HG02870 (cell line): ENCODE measurements around the gene PITRM1.
"Not testable (repeated sequence)": the region's sequence is repeated elsewhere in the genome, so short reads cannot be mapped to it uniquely, and the experiment has no call there.

Experiments used
- ATAC-seq: cut with Tn5 transposase; IDR thresholded peaks from one replicate; pipeline ENCODE4 v1.9.1; 2021; ENCODE audit warnings: mild to moderate bottlenecking, moderate library complexity; ENCODE audit not compliant: unreplicated experiment

PITRM1 gene

GRCh38 chr10:3197348-3198003 lies 24.9 kb upstream of the PITRM1 start:
- ATAC-seq = peak; percentile 79

DNA sequence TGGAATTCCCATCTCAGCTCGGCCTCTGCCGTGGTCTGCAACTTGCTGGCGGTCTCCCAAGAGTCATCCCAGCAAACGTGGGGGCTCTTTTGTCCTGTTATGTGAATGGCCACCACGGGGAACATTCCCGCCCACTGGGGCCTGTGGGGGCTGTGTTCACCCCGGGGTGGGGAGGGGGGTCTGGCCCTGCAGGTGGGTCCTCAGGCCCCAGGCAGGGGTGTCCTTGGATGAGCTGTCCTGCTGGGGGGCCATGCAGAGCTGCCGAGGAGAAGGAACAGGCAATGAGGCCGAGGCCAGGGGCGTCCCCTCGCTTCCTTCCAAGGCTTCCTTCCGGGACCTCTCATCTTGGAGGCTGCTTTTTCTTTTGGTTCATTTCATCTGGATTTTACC lies 24.4 kb upstream of the PITRM1 start:
- no peak for ATAC-seq

DNA sequence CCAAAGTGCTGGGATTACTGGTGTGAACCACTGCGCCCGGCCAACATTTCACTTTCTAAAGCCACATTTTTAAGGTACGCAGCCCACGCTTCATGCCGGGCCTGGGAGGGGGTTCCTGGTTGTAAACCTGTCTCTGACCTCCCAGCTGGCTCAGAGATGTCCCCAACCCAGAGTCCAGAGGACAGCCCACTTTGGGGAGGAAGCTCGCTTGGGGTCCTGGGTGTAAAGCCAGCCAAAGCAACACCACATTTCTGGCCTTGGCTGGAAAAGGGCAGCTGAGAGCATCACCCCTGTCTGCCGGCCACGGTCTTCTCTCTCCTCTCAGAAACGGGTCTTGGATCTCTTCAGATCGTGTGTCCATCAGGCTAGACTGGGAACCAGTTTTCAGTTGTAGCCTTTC lies 23.9 kb upstream of the PITRM1 start:
- ATAC-seq = no peak

GRCh38 chr10:3195726-3196125 lies 23.1 kb upstream of the PITRM1 start:
- ATAC-seq = no peak

DNA sequence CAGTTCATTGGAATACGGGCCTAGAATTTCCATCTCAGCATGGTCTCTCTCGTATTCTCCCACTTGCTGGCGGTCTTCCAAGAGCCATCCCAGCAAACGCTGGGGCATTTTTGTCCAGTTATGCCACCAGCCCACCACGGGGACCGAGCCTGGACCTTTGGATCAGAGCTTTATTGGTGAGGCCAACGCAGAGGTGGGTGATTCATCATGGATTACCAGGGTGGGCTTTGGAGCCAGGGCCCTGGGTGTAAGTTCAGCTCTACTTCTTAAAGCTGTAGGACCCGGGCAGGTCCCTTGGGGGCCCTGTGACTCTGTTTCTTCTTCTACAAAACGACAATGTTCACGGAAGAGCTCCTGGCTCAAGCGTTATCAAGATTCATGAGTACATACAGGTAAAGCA lies 22.7 kb upstream of the PITRM1 start:
- no peak for ATAC-seq

- ATAC-seq = no peak
Observed at GRCh38 chr10:3194871-3195270, 22.3 kb upstream of the PITRM1 start.

DNA sequence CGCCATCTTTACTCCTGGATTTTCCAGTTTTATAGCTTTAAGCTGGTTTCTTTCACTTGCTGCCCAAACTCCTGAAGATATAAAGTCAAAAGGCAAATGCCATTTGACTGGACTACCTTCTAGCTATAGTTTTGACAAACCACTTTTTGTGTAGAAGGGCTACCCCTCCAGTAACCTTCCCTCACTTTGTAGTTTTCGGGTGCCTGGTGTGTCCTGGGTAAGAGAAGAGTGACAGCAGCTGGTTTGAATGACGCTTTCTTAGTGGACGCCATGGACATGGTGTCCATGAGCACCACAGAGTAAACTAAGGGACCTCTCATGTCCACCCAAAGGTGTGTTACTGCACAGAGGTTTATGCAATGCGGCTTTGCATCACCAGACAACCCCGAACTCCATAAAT lies 21.2 kb upstream of the PITRM1 start:
- no peak for ATAC-seq

- no peak for ATAC-seq
Observed at GRCh38 chr10:3192856-3193635, 20.5 kb upstream of the PITRM1 start.

GRCh38 chr10:3190817-3191216 lies 18.2 kb upstream of the PITRM1 start:
- ATAC-seq = no peak

DNA sequence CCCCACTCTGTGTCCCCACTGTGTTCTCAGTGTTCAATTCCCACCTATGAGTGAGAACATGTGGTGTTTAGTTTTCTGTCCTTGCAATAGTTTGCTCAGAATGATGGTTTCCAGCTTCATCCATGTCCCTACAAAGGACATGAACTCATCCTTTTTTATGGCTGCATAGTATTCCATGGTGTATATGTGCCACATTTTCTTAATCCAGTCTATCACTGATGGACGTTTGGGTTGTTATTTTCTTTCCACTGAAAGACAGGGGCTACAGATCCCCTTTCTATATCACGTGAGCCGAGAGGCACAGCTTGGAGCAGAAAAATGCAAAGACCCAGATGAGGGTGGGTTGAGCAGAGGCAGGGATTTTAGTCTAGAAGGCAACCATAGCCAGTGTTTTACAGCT lies 14.6 kb upstream of the PITRM1 start:
- not testable (repeated sequence) for ATAC-seq

- no peak for ATAC-seq
Observed at GRCh38 chr10:3186368-3186767, 13.8 kb upstream of the PITRM1 start.

GRCh38 chr10:3185386-3185785 lies 12.8 kb upstream of the PITRM1 start:
- ATAC-seq = no peak

DNA sequence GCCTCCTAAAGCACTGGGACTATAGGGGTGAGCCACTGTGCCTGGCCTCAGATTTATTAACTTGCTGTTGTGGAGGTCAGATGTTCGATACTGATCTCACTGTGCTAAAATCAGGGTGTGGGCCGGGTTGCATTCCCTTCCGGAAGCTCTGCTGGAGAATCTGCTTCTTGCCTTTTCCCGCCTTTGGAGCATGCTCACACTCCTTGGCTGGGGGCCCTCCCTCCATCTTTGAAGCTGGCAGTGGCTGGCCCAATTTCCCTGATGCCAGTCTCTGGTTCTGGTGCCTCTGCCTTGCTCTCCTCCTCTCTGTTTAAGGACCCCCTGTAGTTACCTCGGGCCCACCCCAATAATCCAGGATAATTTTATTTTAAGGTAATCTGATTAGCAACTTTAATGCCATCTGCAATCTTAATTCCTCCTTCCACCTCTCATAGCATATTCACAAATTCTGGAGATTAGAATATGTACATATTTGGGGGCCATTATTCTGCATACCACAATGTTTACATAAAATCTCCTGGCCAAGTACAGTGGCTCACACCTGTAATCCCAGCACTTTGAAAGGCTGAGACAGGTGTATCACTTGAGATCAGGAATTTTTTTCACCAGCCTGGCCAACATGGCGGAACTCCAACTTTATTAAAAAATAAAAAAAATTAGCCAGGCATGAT lies 7.9 kb upstream of the PITRM1 start:
- no peak for ATAC-seq

GRCh38 chr10:3179174-3179573 lies 6.6 kb upstream of the PITRM1 start:
- no peak for ATAC-seq

DNA sequence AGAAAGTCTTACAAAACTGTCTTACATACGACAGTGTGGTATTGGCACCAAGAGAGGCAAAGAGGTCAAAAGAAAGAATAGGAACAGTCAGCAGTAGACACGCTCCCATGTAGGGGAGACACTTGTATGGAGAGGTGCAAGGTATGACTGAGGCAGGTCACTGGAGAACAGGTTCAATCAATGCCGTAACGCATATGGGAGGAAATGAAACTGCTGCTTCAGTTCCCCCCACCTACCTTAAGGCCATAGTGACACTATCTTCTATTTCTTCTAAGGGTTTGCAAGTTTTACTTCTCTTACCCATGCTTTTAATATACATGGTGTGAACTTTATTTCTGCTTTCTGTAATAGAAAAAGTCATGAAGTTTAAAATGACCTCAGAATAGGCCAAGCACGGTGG lies 5.5 kb upstream of the PITRM1 start:
- ATAC-seq = no peak

DNA sequence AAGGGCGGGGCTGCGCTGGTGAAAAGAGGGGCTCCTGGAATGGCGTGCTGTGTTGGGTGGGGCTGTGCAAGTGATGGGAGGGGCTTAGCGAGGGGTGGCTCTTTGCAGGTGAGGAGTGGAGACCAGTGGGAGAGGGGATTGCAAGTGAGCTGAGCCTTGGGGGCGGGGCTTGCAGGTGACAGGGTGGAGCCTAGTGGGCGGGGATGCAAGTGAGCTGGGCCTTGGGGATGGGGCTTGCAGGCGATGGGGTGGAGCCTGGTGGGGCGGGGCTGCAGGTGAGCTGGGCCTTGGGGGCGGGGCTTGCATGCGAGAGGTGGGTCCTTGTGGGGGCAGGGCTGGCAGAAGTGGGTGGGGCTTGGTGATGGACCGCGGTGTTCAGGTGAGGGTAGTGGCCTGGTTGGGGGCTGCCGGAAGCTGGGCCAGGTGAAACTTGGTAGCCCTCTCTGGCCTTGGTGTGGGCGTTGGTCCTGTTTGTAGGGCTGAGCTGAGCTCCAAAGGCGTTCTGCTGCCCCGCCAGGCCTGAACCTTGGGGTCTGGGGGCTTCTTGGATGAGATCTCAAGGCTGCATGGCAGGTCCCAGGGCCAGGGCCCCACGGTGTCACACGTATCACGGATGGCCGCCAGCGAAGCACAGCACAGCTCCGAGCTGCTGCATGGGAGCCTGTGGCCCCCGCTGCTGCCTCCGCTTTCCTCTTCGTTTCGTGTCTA lies 743 bp upstream of the PITRM1 start:
- peak; percentile 9 for ATAC-seq

DNA sequence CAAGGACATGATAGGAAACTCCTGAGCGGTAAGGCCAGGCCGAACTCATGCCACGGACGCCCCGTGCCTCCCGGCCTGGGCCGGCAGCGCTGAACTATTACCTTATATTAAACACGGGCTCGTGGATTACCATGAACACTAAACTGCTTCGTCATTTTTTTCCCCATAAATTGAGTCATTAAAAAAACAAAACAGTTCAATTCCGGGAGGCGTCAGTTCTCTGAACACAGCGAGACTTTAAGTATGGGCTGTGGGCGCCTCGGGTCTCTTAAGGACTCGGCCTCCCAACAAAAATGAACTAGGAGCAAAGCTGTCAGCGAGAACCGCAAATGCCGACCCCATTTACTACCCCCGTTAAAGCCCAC lies 519 bp downstream of the PITRM1 start:
- no peak for ATAC-seq

DNA sequence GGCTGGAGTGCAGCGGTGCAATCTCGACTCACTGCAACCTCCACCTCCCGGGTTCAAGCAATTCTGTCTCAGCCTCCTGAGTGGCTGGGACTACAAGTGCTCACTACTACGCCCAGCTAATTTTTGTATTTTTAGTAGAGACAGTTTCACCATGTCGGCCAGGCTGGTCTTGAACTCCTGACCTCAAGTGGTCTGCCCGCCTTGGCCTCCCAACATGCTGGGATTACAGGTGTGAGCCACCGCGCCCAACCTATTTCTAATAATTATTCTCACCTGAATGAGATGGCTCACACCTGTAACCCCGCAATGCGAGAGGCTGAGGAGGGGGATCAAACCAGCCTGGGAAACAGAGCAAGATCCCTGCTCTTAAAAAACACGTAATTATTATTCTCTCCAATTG lies 1.1 kb downstream of the PITRM1 start:
- not testable (repeated sequence) for ATAC-seq

- no peak for ATAC-seq
Observed at GRCh38 chr10:3169673-3170072, 2.9 kb downstream of the PITRM1 start.

DNA sequence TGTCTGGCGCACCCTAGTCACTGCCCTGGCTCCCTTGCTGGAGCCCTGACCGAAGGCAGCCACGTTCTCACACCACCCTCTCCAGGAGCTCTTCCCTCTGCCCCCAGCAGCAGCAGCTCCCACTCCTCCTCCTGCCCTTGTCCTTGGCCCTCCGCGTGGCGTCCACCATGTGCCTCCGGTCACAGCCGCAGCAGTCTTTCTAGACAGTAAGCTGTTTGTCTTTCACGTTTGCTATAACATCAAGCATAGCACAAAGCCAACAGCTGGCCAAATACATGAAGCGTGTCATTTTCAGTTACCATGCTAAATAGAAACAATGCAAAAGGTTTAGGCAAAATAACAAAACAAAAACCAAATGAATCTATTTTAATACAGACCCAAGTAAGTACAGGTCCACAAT lies 3.3 kb downstream of the PITRM1 start:
- no peak for ATAC-seq

- ATAC-seq = no peak
Observed at GRCh38 chr10:3167611-3168330, 4.8 kb downstream of the PITRM1 start.
